Measurements from ENCODE around the gene LUC7L2.
A peak's percentile ranks its signal among the peaks of the same experiment; 100 is the strongest.
"Not testable (repeated sequence)": the region's sequence is repeated elsewhere in the genome, so short reads cannot be mapped to it uniquely, and the experiment has no call there.

The LUC7L2 gene

GRCh38 chr7:139340808-139341057 lies 19.0 kb upstream of the LUC7L2 start:
- peaks cover 27% of the 10 kb centered on the region for H3K4me1 Mint-ChIP-seq (ENCODE audit: low read depth)
- H3K27me3 Mint-ChIP-seq: peaks cover 4% of the 10 kb centered on the region
- H3K36me3 Mint-ChIP-seq (ENCODE audit: low read depth): peaks cover 26% of the 10 kb centered on the region
- H3K4me3 Mint-ChIP-seq: peak overlapping the region; percentile 94
- H3K9me3 Mint-ChIP-seq: peaks cover 6% of the 10 kb centered on the region
- H3K27ac Mint-ChIP-seq: peak overlapping the region; percentile 99

GRCh38 chr7:139341058-139341775 lies 18.5 kb upstream of the LUC7L2 start, which contains the start of gene FMC1:
Gene FMC1, plus strand, starts transcription at chr7:139341337. Its CDS starts 48 bp downstream, at chr7:139341385.
- H3K27ac Mint-ChIP-seq: peak within 1 kb of the TSS; percentile 99
- peaks cover 29% of the 10 kb centered on the region for H3K36me3 Mint-ChIP-seq (ENCODE audit: low read depth)
- peaks cover 4% of the 10 kb centered on the region for H3K27me3 Mint-ChIP-seq
- H3K4me3 Mint-ChIP-seq: peak within 1 kb of the TSS; percentile 94
- peaks cover 6% of the 10 kb centered on the region for H3K9me3 Mint-ChIP-seq
- H3K4me1 Mint-ChIP-seq (ENCODE audit: low read depth): peaks cover 27% of the 10 kb centered on the region

GRCh38 chr7:139341776-139342226 lies 17.9 kb upstream of the LUC7L2 start:
- peaks cover 27% of the 10 kb centered on the region for H3K4me1 Mint-ChIP-seq (ENCODE audit: low read depth)
- H3K36me3 Mint-ChIP-seq (ENCODE audit: low read depth): peaks cover 35% of the 10 kb centered on the region
- H3K4me3 Mint-ChIP-seq: peak overlapping the region; percentile 94
- peaks cover 4% of the 10 kb centered on the region for H3K27me3 Mint-ChIP-seq
- H3K27ac Mint-ChIP-seq: peak overlapping the region; percentile 99
- H3K9me3 Mint-ChIP-seq: peaks cover 6% of the 10 kb centered on the region

- no peak overlapping the region for H3K27ac Mint-ChIP-seq
Measured at GRCh38 chr7:139345042-139345441, 14.7 kb upstream of the LUC7L2 start.

GRCh38 chr7:139351027-139351426 lies 8.7 kb upstream of the LUC7L2 start:
- H3K27ac Mint-ChIP-seq: no peak overlapping the region
- H3K4me1 Mint-ChIP-seq (ENCODE audit: low read depth): no peaks in the 10 kb centered on the region
- H3K4me3 Mint-ChIP-seq: no peak overlapping the region

More at GRCh38 chr7:139345042-139345441, 14.7 kb upstream of the LUC7L2 start:
- Mint-ChIP-seq H3K4me3 (no peak overlapping the region), H3K9me3 (no peaks in the 10 kb centered on the region), H3K36me3 (ENCODE audit: low read depth) (peaks cover 45% of the 10 kb centered on the region), H3K4me1 (ENCODE audit: low read depth) (peaks cover 23% of the 10 kb centered on the region), H3K27me3 (peaks cover 4% of the 10 kb centered on the region)

GRCh38 chr7:139354729-139355128 lies 5.0 kb upstream of the LUC7L2 start:
- peaks cover 26% of the 10 kb centered on the region for H3K36me3 Mint-ChIP-seq (ENCODE audit: low read depth)
- no peaks in the 10 kb centered on the region for H3K27me3 Mint-ChIP-seq
- no peaks in the 10 kb centered on the region for H3K9me3 Mint-ChIP-seq
- H3K27ac Mint-ChIP-seq: no peak overlapping the region
- H3K4me1 Mint-ChIP-seq (ENCODE audit: low read depth): peaks cover 14% of the 10 kb centered on the region
- no peak overlapping the region for H3K4me3 Mint-ChIP-seq

More at GRCh38 chr7:139351027-139351426, 8.7 kb upstream of the LUC7L2 start:
- Mint-ChIP-seq H3K9me3 (no peaks in the 10 kb centered on the region), H3K27me3 (no peaks in the 10 kb centered on the region), H3K36me3 (ENCODE audit: low read depth) (peaks cover 49% of the 10 kb centered on the region)

GRCh38 chr7:139355320-139355719 lies 4.4 kb upstream of the LUC7L2 start:
- Mint-ChIP-seq H3K4me1 (ENCODE audit: low read depth) (peaks cover 14% of the 10 kb centered on the region), H3K9me3 (no peaks in the 10 kb centered on the region), H3K27me3 (no peaks in the 10 kb centered on the region), H3K27ac (peak overlapping the region; percentile 33), H3K36me3 (ENCODE audit: low read depth) (peaks cover 22% of the 10 kb centered on the region), H3K4me3 (no peak overlapping the region)

GRCh38 chr7:139357729-139358506 lies 1.8 kb upstream of the LUC7L2 start:
- not testable (repeated sequence) for H3K9me3 Mint-ChIP-seq, H3K27me3 Mint-ChIP-seq
- Mint-ChIP-seq H3K4me1 (ENCODE audit: low read depth) (peaks cover 37% of the 10 kb centered on the region), H3K27ac (peak overlapping the region; percentile 99), H3K36me3 (ENCODE audit: low read depth) (peaks cover 28% of the 10 kb centered on the region), H3K4me3 (peak overlapping the region; percentile 96)

GRCh38 chr7:139358541-139359365 lies 941 bp upstream of the LUC7L2 start:
- Mint-ChIP-seq H3K27ac (peak overlapping the region; percentile 99), H3K36me3 (ENCODE audit: low read depth) (peaks cover 36% of the 10 kb centered on the region), H3K4me1 (ENCODE audit: low read depth) (peaks cover 41% of the 10 kb centered on the region)

GRCh38 chr7:139360210-139360947 lies 685 bp downstream of the LUC7L2 start:
- H3K9me3 Mint-ChIP-seq: no peaks in the 10 kb centered on the region
- peak overlapping the region; percentile 99 for H3K27ac Mint-ChIP-seq
- H3K27me3 Mint-ChIP-seq: no peaks in the 10 kb centered on the region
- peak overlapping the region; percentile 96 for H3K4me3 Mint-ChIP-seq
- peaks cover 49% of the 10 kb centered on the region for H3K36me3 Mint-ChIP-seq (ENCODE audit: low read depth)
- H3K4me1 Mint-ChIP-seq (ENCODE audit: low read depth): peaks cover 56% of the 10 kb centered on the region

More at GRCh38 chr7:139358541-139359365, 941 bp upstream of the LUC7L2 start:
- H3K4me3 Mint-ChIP-seq: peak overlapping the region; percentile 96
- no peaks in the 10 kb centered on the region for H3K9me3 Mint-ChIP-seq
- no peaks in the 10 kb centered on the region for H3K27me3 Mint-ChIP-seq

- H3K27me3 Mint-ChIP-seq: no peaks in the 10 kb centered on the region
- H3K27ac Mint-ChIP-seq: peak overlapping the region; percentile 99
- H3K4me1 Mint-ChIP-seq (ENCODE audit: low read depth): peaks cover 61% of the 10 kb centered on the region
Measured at GRCh38 chr7:139360948-139361307, 1.2 kb downstream of the LUC7L2 start.

GRCh38 chr7:139361523-139361922 lies 1.8 kb downstream of the LUC7L2 start:
- Mint-ChIP-seq H3K9me3 (no peaks in the 10 kb centered on the region), H3K27me3 (no peaks in the 10 kb centered on the region), H3K4me3 (peak overlapping the region; percentile 96), H3K36me3 (ENCODE audit: low read depth) (peaks cover 55% of the 10 kb centered on the region), H3K4me1 (ENCODE audit: low read depth) (peaks cover 67% of the 10 kb centered on the region), H3K27ac (peak overlapping the region; percentile 99)

More at GRCh38 chr7:139360948-139361307, 1.2 kb downstream of the LUC7L2 start:
- H3K4me3 Mint-ChIP-seq: peak overlapping the region; percentile 96
- peaks cover 49% of the 10 kb centered on the region for H3K36me3 Mint-ChIP-seq (ENCODE audit: low read depth)
- no peaks in the 10 kb centered on the region for H3K9me3 Mint-ChIP-seq

GRCh38 chr7:139362302-139362701 lies 2.6 kb downstream of the LUC7L2 start:
- H3K36me3 Mint-ChIP-seq (ENCODE audit: low read depth): peaks cover 57% of the 10 kb centered on the region
- H3K4me3 Mint-ChIP-seq: peak overlapping the region; percentile 96
- peaks cover 66% of the 10 kb centered on the region for H3K4me1 Mint-ChIP-seq (ENCODE audit: low read depth)
- no peaks in the 10 kb centered on the region for H3K27me3 Mint-ChIP-seq
- peak overlapping the region; percentile 89 for H3K27ac Mint-ChIP-seq
- no peaks in the 10 kb centered on the region for H3K9me3 Mint-ChIP-seq

GRCh38 chr7:139362981-139363380 lies 3.3 kb downstream of the LUC7L2 start:
- peak overlapping the region; percentile 96 for H3K4me3 Mint-ChIP-seq
- H3K27me3 Mint-ChIP-seq: no peaks in the 10 kb centered on the region
- peaks cover 70% of the 10 kb centered on the region for H3K4me1 Mint-ChIP-seq (ENCODE audit: low read depth)
- no peaks in the 10 kb centered on the region for H3K9me3 Mint-ChIP-seq
- peak overlapping the region; percentile 89 for H3K27ac Mint-ChIP-seq
- H3K36me3 Mint-ChIP-seq (ENCODE audit: low read depth): peaks cover 64% of the 10 kb centered on the region
